OCI-LY3 (cell line): ENCODE data around the gene NDFIP2.

Experiments
- H2AFZ ChIP-seq: fragments of 200-600, 300-600 bp; shearing (Covaris generic); 2 replicates; pipeline ENCODE4 v1.6.0; 2014; ENCODE audit warnings: antibody characterized with exemption, low read depth, low read length
- H3K27ac ChIP-seq: fragments of 200-600, 300-600 bp; sonication (generic); 2 replicates; pipeline ENCODE4 v1.5.1; 2014; ENCODE audit warnings: mild to moderate bottlenecking, low read length, moderate library complexity, mixed read lengths
- H3K27me3 ChIP-seq: fragments of 200-600, 300-600 bp; sonication (generic); 2 replicates; pipeline ENCODE4 v1.6.1; 2014; ENCODE audit warnings: low read depth, low read length, mixed read lengths
- H3K36me3 ChIP-seq: fragments of 200-600, 300-600 bp; sonication (generic); replicated peaks from 2 replicates; pipeline ENCODE3; 2014; ENCODE audit warnings: low read depth, low read length, mixed read lengths
- H3K4me1 ChIP-seq: fragments of 300-600, 200-600 bp; sonication (generic); 2 replicates; pipeline ENCODE4 v1.6.1; 2014; ENCODE audit warnings: low read length, mixed read lengths
- H3K4me2 ChIP-seq: fragments of 200-600, 300-600 bp; sonication (generic); 2 replicates; pipeline ENCODE4 v1.6.1; 2014; ENCODE audit warnings: low read length, mixed read lengths
- H3K4me3 ChIP-seq: fragments of 300-600, 200-600 bp; sonication (generic); 2 replicates; pipeline ENCODE4 v1.5.1; 2014; ENCODE audit warnings: antibody characterized with exemption, mild to moderate bottlenecking, low read length, moderate library complexity
- H3K79me2 ChIP-seq: fragments of 300-600, 200-600 bp; shearing (Covaris generic); 2 replicates; pipeline ENCODE4 v1.6.1; 2014; ENCODE audit warnings: mild to moderate bottlenecking, low read length, mixed read lengths
- H3K9ac ChIP-seq: fragments of 300-600, 200-600 bp; shearing (Covaris generic); 2 replicates; pipeline ENCODE4 v1.6.0; 2014; ENCODE audit warnings: mild to moderate bottlenecking, low read length, moderate library complexity
- H3K9me3 ChIP-seq: fragments of 200-600, 300-600 bp; shearing (Covaris generic); 2 replicates; pipeline ENCODE4 v1.6.1; 2014; ENCODE audit warnings: low read length, mixed read lengths; ENCODE audit not compliant: insufficient read depth
- H4K20me1 ChIP-seq: fragments of 200-600, 300-600 bp; sonication (generic); 2 replicates; pipeline ENCODE4 v1.6.1; 2016; ENCODE audit warnings: low read length, mixed read lengths; ENCODE audit not compliant: insufficient read depth
- CTCF ChIP-seq: fragments of 200-600, 300-600 bp; sonication (generic); IDR thresholded peaks from 2 replicates; pipeline ENCODE4 v1.5.1; 2014; ENCODE audit warnings: antibody characterized with exemption, low read length, low read depth
- EZH2phosphoT487 ChIP-seq: fragments of 200-600 bp; shearing (Covaris generic); IDR thresholded peaks from 2 replicates; pipeline ENCODE4 v1.6.1; 2018; ENCODE audit warnings: antibody characterized with exemption, mixed run types, low read depth

NDFIP2 gene

DNA sequence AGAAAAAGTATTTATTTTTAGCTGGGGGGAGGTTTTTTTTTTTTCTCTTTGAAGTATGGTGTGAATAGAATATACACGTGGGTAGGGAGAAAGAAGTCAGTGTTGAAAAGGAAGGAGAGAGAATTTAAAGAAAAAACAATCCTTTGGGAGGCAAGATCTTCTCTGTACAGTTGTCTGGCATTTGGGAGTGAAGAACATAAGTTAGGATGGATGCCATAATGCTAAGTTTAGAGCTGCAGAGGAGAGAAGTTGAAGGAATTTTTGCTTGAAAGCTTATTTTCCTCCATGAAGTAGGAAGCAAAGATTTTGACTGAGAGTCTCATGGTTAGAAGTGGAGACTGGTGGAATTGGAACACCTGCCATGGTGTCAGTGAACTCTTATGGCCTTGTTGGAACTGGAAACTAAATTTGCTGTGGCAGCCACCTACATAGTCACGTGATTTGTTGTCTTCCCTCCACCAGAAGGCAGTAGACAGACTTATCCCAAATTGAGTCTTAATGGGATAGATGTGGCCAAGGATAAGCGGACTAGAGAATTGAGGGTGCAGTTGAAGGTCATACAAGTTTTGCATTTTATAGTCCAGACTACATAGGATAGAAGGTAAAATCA, 22.0 kb downstream of the NDFIP2 start:
- Histone ChIP-seq H3K27me3 (no peaks in the 10 kb centered on the region), H4K20me1 (no peaks in the 10 kb centered on the region), H3K9me3 (no peaks in the 10 kb centered on the region), H3K4me3 (no peak overlapping the region), H3K79me2 (peaks cover 28% of the 10 kb centered on the region), H3K36me3 (no peaks in the 10 kb centered on the region), H3K9ac (no peak overlapping the region), H2AFZ (no peak overlapping the region), H3K4me2 (no peak overlapping the region), H3K4me1 (no peaks in the 10 kb centered on the region), H3K27ac (no peak overlapping the region)
- TF ChIP-seq CTCF, result no peak
- TF ChIP-seq EZH2phosphoT487, result no peak

- Histone ChIP-seq H3K36me3 (no peaks in the 10 kb centered on the region), H3K27ac (no peak overlapping the region), H3K4me1 (no peaks in the 10 kb centered on the region), H3K4me3 (no peak overlapping the region), H3K79me2 (peaks cover 28% of the 10 kb centered on the region), H3K9me3 (no peaks in the 10 kb centered on the region), H4K20me1 (no peaks in the 10 kb centered on the region), H3K4me2 (no peak overlapping the region), H2AFZ (no peak overlapping the region), H3K9ac (no peak overlapping the region), H3K27me3 (no peaks in the 10 kb centered on the region)
- no peak for TF ChIP-seq CTCF
These were observed 22.6 kb downstream of the NDFIP2 start for GRCh38 chr13:79503473-79504017.

DNA sequence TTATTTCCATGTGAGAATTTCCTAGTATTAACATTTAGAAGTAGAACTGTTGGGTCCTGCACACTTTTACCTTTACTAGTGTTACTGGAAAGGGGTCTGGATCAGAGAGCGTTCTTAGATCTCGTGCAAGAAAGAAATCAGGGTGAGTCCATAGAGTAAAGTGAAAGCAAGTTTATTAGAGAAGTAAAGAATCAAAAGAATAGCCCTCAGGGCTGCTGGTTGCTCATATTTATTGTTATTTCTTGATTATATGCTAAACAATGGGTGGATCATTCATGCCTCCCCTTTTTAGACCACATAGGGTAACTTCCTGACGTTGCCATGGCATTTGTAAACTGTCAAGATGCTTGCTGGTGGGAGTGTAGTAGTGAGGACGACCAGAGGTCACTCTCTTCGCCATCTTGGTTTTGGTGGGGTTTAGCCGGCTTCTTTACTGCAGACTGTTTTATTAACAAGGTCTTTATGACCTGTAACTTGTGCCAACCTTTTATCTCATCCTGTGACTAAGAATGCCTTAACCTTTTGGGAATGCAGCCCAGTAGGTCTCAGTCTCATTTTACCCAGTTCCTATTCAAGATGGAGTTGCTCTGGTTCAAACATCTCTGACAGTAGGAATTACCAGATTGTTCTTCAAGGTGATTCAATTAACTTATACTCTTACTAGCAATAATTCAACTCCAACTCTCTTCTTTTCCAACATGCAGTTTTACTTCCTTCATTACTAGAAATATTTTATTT, 27.4 kb downstream of the NDFIP2 start:
- Histone ChIP-seq H3K9ac (no peak overlapping the region), H3K9me3 (no peaks in the 10 kb centered on the region), H3K79me2 (peaks cover 30% of the 10 kb centered on the region), H2AFZ (no peak overlapping the region), H3K27me3 (no peaks in the 10 kb centered on the region), H3K4me3 (no peak overlapping the region), H4K20me1 (no peaks in the 10 kb centered on the region), H3K27ac (no peak overlapping the region), H3K4me1 (peaks cover 13% of the 10 kb centered on the region), H3K36me3 (no peaks in the 10 kb centered on the region), H3K4me2 (no peak overlapping the region)
- no peak for TF ChIP-seq EZH2phosphoT487
- TF ChIP-seq CTCF, result no peak

DNA sequence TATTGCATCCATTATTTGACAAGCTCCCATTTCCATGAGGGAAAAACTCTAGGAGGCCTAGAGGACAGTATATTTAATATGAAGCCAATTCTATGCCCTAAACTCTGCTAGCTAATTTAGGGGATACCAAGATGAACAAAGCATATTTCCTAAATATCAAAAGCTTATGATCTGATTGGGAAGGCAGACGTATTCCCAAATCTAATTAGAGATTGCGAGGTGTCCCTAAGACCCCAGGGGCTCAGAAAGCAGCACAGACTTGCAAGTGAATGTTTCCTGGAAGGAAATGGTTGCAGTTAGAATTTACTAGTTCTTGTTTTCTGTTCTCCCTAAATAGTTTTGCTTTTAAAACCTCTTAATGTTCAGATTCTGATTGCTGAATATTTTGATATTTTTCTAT, 30.7 kb downstream of the NDFIP2 start:
- no peaks in the 10 kb centered on the region for H3K27me3 ChIP-seq
- no peaks in the 10 kb centered on the region for H4K20me1 ChIP-seq
- no peak for TF ChIP-seq EZH2phosphoT487
- no peak for TF ChIP-seq CTCF
- no peak overlapping the region for H3K27ac ChIP-seq
- H3K4me2 ChIP-seq, result peak overlapping the region; percentile 47
- H3K9me3 ChIP-seq, result no peaks in the 10 kb centered on the region
- no peaks in the 10 kb centered on the region for H3K36me3 ChIP-seq
- peaks cover 15% of the 10 kb centered on the region for H3K79me2 ChIP-seq
- H3K4me1 ChIP-seq, result peaks cover 13% of the 10 kb centered on the region
- H3K9ac ChIP-seq, result no peak overlapping the region
- no peak overlapping the region for H3K4me3 ChIP-seq
- H2AFZ ChIP-seq, result no peak overlapping the region
